HG03342 (cell line): Measurements from ENCODE around the gene CEP290.
"Not testable (repeated sequence)": the region's sequence is repeated elsewhere in the genome, so short reads cannot be mapped to it uniquely, and the experiment has no call there.

ENCODE experiments used
- ATAC-seq: cut with Tn5 transposase; IDR thresholded peaks from one replicate; pipeline ENCODE4 v1.9.1; 2021; ENCODE audit warnings: mild to moderate bottlenecking, moderate library complexity; ENCODE audit not compliant: unreplicated experiment

Gene CEP290

GRCh38 chr12:88057994-88058718 is 83.7 kb downstream of the CEP290 start:
- ATAC-seq = peak; percentile 52

- no peak for ATAC-seq
Measured at GRCh38 chr12:88056571-88056970, 85.3 kb downstream of the CEP290 start.

GRCh38 chr12:88052686-88053085 is 89.2 kb downstream of the CEP290 start:
- ATAC-seq = no peak

GRCh38 chr12:88044035-88044434 is 97.9 kb downstream of the CEP290 start:
- no peak for ATAC-seq

GRCh38 chr12:88037770-88038169 is 104.1 kb downstream of the CEP290 start:
- ATAC-seq = no peak

- no peak for ATAC-seq
Measured at GRCh38 chr12:88036353-88036965, 105.4 kb downstream of the CEP290 start.

GRCh38 chr12:88035907-88036289 is 106.0 kb downstream of the CEP290 start:
- peak; percentile 7 for ATAC-seq

GRCh38 chr12:88035271-88035906 is 106.5 kb downstream of the CEP290 start:
- ATAC-seq = peak; percentile 100

GRCh38 chr12:88031161-88031560 is 110.7 kb downstream of the CEP290 start:
- not testable (repeated sequence) for ATAC-seq

GRCh38 chr12:88029093-88029665 is 112.7 kb downstream of the CEP290 start, which contains the start of gene C12orf50:
TSS of gene C12orf50 (minus strand) at chr12:88029401. CDS start at chr12:88026962, 2,439 bp downstream.
- no peak for ATAC-seq

- ATAC-seq = no peak
Measured at GRCh38 chr12:88026196-88026595, 115.7 kb downstream of the CEP290 start.

GRCh38 chr12:88017964-88018363 is 123.9 kb downstream of the CEP290 start:
- ATAC-seq = no peak

GRCh38 chr12:88015825-88016224 is 126.1 kb downstream of the CEP290 start:
- no peak for ATAC-seq

- no peak for ATAC-seq
Measured at GRCh38 chr12:88011755-88012154, 130.1 kb downstream of the CEP290 start.

- ATAC-seq = no peak
Measured at GRCh38 chr12:88006351-88006750, 135.5 kb downstream of the CEP290 start.

GRCh38 chr12:88001327-88001726 is 140.6 kb downstream of the CEP290 start:
- no peak for ATAC-seq
